HG02678 (cell line): ENCODE measurements around the gene DDIT3.
"Not testable (repeated sequence)": the region's sequence is repeated elsewhere in the genome, so short reads cannot be mapped to it uniquely, and the experiment has no call there.

Experiments
- ATAC-seq: cut with Tn5 transposase; IDR thresholded peaks from one replicate; pipeline ENCODE4 v1.9.1; 2021; ENCODE audit warnings: mild to moderate bottlenecking, moderate library complexity; ENCODE audit not compliant: unreplicated experiment

The DDIT3 gene

DNA sequence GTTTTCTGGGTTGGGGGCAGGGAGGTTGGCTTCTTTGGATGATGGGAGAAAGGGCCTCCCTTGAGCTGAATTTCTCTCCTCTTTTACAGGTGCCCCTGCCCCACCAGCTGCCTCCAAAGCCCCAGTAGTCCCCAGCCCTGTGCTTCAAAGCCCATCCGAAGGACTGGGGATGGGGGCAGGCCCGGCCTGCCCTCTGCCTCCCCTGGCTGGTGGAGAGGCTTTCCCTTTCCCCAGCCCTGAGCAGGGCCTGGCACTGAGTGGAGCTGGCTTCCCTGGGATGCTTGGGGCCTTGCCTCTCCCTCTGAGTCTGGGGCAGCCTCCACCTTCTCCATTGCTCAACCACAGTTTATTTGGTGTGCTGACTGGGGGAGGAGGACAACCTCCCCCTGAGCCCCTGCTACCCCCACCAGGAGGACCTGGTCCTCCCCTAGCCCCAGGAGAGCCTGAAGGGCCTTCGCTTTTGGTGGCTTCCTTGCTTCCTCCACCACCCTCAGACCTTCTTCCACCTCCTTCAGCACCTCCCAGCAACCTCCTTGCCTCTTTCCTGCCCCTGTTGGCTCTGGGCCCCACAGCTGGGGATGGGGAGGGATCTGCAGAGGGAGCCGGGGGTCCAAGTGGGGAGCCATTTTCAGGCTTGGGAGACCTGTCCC, 6.3 kb upstream of the DDIT3 start:
- no peak for ATAC-seq

DNA sequence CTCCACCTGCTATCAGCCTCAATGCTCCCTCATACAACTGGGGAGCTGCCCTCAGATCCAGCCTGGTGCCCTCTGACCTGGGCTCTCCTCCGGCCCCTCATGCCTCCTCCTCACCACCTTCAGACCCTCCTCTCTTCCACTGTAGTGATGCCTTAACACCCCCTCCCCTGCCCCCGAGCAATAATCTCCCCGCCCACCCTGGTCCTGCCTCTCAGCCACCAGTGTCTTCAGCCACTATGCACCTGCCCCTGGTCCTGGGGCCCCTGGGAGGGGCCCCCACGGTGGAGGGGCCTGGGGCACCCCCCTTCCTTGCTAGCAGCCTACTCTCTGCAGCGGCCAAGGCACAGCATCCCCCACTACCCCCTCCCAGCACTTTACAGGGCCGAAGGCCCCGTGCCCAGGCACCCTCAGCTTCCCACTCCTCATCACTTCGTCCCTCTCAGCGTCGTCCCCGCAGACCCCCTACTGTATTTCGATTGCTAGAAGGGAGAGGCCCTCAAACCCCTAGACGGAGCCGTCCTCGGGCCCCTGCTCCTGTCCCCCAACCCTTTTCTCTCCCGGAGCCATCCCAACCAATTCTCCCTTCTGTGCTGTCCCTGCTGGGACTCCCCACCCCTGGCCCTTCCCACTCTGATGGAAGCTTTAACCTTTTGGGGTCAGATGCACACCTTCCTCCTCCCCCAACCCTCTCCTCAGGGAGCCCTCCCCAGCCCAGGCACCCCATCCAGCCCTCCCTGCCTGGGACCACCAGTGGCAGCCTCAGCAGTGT, 5.5 kb upstream of the DDIT3 start:
- no peak for ATAC-seq

DNA sequence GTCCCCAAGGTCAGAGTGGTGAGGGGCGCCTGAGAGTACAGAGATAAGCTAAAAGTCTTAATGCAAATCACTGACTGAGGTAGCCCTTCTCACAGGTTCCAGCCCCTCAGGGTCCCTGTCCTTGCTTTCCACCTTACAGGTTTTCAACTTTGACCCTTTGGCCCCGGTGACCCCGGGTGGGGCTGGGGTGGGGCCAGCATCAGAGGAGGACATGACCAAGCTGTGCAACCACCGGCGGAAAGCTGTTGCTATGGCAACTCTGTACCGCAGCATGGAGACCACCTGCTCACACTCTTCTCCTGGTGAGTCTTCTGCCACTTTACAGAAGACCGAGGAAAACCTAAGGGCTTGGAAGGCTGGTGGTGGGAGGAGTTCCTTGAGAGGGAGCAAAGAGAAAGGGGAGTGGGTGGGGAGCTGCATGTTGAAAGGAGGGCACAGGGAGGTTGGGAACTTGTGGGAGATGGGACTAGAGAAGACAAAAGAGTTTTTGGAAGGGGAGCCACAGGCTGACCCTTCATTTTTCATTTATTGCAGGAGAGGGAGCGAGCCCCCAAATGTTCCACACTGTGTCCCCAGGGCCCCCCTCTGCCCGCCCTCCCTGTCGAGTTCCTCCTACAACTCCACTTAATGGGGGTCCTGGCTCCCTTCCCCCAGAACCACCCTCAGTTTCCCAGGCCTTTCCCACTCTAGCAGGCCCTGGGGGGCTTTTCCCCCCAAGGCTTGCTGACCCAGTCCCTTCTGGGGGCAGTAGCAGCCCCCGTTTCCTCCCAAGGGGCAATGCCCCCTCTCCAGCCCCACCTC, 4.7 kb upstream of the DDIT3 start:
- no peak for ATAC-seq

DNA sequence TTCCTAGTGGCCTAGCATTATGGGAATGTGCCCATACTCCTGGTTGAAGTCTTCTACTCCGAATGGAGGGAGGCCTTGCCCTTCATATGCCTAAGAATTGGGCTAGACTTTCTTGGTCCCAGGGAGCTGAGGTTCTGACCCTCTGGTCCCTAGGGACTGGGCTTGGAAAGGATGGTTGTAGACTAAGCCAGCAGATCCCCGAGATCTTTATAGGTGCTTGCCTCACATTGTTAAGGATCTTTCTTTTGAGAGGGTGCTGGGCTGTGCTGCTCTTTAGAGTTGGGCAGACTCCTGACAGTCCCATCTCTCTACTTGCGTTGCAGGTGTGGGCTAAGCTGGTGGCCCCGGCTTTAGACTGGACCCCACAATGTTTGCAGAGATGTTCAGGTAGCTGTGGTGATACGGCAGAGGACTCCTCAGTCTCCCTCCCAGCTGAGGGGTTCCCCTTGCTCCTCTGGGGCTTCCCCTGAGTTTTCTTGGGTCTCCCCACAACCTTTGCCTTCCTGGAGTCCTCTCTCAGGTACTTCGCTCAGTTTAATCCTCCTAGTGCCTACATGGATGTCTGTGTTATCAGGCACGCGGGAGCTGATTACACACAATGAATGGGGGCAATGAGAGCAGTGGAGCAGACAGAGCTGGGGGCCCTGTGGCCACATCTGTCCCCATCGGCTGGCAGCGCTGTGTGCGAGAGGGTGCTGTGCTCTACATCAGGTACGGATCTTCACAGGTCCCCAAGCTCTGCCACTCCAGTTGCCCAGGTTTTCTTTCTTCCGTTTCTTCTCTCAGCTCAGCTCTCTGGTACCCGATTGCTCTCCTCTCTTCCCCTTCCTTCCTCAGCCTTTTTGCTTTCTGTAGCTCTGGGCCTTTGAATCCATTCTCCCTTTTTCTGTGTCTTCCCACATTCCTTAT, 3.6 kb upstream of the DDIT3 start:
- ATAC-seq, result no peak

DNA sequence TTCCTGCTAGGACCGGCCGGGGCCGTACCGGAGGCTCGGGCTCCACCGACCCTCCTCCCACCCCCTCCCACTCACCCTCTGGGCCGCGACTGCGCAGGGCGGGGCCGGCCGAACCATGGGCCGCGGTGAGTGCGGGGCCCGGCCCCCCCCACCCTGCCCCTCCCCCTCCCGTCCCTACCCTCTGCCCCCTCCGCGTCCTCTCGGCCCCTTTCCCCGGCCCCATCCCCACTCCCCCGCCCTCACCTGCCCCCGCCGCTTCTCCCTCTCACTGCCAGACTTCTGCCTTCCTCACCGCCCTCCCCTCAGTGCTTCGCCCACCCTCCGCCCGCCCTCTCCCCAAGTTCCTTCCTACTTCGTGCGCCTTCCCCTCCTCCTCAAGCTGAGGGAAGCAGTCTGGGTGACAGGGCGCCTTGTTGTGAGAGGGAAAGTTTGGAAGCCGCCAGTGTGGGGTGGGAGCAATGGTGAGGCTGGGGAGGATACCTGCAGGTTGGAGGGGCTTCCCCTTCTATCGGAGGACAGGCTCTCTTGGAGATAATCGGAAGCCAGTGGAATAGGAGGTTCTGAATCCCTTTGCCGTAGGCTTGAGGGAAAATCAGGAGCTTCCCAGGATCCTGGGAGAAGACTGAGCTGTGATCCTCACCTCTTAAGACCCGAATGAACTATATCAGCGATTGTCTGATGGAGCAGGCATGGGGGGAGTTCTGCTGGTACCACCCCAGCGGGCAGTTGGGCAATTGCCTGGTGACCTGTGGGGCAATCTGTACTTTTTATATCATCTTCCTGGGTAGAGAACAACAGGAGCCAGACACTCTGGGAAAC, 2.8 kb upstream of the DDIT3 start:
- ATAC-seq, result no peak

DNA sequence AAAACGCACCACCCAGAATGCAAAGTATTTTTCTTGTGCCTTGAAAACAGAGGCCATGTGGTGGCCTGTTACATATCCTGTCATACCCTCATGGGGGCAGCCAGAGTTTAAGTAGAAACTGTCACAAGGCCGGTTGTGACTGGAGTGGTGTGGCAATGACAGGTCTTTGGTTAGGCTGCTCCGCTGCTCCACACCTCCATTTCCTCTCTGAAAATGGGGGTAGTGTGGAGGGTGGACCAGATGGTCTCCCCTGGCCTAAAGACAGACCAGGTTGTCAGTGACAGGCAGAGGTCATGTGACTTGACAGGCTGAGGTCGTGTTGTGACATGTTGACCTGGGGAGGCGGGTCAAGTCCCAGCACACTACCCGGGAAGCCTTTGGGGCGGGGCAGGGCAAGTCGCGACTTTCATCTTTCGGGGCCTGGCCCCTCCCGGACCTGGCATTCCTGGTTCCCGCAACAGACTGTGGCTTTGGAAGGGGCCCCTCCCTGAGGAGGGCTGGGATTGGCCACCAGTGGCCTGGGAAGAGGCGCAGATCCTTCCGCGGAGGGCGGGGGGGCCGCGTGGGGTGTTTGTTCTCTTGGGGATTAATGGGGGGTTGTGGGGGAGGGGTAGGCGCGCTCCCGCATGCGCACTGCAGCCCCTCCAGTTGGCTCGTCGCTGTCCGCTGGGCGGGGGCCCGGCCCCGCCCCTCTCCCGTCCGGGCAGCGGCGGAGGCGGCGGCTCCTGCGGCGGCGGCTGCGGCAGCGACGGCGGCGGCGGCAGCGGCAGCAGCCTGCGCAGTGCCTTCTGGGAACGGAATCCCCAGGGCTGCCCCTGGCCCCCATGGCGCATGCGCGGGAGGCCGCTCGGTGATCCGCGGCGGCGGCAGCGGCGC, 1.9 kb upstream of the DDIT3 start, which contains the start of gene MBD6:
TSS of gene MBD6 (plus strand) at position 814 of the 876 bp plus-strand sequence. CDS start 1,480 bp downstream, outside the sequence.
- peak; percentile 37 for ATAC-seq

DNA sequence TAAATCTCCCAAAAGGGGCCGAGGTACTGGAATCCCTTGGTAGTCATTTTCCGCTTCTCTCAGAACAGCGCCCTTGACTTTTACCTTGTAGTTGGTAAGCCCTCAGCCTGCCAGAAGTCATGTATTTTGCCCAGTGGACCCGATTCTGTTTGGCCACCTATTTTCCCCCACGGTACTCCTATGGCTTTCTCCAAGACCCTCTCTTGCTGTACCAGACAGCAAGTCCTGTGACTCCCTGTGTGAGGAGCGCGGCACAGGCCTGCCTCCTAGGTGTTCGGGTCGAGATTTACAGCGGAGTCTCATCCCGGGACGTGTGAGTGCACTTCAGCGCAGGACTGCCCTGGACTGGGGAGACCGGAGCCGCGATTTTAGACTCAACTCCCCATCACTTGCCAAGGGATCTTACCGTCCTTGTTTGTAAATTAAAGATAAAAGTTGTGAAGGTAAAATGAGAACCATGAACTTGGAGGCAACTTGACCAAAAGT, 1.3 kb upstream of the DDIT3 start:
- ATAC-seq, result no peak

DNA sequence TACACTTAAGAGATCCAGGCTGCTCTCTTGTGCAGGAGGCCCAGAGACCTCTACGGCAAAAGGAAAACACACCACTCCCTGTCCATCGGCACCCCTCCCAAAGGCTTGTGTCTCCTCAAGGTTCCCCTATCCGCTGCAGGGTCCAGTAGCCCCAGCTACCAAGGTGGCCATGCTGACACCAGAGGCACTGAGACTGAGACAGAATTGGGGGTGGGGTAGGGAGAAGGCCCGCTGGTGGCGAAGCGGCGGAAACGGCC, 590 bp downstream of the DDIT3 start:
- no peak for ATAC-seq

DNA sequence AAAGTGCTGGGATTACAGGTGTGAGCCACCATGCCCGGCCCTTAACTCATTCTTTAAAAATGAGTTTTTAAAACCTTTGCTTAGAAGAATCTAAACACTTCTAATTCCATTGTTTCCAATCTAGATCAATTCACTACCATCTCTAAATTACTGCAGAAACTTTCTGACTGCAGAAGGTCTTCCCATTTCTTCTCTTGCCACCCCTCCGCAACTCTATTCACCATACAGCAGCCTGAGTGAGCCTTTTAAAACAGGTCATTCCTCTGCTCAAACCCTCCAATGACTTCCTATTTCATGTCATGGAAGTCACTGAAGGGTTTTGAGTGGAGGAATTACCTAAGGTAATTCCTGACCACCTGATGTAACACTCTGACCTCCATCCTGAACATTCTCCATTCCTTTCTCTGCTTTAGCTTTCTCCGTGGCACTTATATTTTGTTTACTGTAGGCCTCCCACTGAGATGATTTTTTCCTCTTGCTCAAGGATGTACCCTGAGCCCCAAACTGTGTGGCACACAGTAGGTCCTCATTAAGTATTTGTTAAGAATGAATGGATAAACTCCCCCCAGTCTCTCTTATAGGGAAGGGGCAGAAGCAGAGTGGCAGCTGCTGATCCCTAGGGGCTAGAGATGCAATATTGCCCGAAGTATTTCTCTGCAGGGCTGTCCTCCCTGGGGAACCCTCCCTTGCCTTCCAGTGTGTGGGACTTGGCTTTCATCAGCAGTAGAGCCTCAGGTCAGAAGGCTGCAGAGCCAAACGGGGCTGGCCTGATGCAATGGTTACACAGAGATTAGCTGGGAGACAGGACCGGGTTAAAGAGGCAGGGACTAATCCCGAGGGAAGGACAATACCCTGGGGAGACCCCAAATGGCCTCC, 1.2 kb downstream of the DDIT3 start:
- no peak for ATAC-seq

DNA sequence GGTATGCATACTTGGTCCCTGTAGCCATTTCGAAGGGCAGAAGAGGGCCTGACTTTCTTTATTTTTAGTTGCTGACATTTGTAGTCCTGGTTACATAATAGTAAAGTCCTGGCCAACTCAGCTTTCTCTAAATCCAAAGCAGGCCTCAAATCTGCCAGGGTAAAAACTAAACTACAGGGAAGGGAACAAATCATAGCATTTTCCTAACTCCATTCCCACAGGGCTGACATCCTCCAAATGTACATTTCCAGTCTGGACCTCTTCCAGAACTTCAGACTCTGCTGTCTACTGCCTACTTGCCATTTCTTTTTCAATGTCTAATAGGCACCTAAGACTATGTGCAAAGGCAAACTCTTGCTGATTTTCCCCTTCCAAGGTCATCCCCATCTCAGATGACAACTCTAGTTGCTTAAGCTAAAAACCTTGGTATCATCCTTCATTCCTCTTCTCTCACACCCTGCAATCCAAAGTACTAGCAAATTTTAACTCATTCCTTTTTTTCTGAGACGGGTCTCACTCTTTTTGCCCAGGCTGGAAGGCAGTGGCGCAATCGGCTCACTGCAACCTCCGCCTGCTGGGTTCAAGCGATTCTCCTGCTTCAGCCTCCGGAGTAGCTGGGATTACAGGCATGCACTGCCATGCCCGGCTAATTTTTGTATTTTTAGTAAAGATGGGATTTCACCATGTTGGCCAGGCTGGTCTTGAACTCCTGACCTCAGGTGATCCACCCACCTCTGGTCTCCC, 2.0 kb downstream of the DDIT3 start:
- ATAC-seq, result no peak

DNA sequence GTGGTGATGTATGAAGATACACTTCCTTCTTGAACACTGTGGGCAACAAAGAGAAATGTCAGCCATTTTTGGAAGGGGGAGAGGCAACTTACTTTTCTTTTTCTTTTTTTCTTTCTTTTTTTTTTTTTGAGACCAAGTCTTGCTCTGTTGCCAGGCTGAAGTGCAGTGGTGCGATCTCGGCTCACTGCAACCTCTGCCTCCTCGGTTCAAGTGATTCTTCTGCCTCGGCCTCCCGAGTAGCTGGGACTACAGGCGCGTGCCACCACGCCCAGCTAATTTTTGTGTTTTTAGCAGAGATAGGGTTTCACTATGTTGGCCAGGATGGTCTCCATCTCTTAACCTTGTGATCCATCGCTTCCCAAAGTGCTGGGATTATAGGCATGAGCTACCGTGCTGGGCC, 2.6 kb downstream of the DDIT3 start:
- not testable (repeated sequence) for ATAC-seq

DNA sequence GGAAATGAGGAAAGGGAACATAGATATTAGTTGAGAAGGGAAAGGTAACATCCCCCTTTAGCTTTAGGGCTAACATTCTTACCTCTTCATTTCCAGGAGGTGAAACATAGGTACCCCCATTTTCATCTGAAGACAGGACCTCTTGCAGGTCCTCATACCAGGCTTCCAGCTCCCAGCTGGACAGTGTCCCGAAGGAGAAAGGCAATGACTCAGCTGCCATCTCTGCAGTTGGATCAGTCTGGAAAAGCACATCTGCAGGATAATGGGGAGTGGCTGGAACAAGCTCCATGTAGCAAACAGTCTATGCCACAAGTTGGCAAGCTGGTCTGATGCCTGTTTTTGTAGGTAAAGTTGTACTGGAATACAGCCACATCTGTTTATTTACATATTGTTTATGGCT, 3.1 kb downstream of the DDIT3 start:
- ATAC-seq, result no peak

DNA sequence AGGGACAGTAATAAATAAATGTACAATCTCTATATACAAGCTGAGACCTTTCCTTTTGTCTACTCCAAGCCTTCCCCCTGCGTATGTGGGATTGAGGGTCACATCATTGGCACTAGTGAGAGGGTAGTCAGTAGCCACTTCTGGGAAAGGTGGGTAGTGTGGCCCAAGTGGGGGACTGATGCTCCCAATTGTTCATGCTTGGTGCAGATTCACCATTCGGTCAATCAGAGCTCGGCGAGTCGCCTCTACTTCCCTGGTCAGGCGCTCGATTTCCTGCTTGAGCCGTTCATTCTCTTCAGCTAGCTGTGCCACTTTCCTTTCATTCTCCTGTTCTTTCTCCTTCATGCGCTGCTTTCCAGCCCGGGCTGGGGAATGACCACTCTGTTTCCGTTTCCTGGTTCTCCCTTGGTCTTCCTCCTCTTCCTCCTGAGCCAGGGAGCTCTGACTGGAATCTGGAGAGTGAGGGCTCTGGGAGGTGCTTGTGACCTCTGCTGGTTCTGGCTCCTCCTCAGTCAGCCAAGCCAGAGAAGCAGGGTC, 3.6 kb downstream of the DDIT3 start:
- no peak for ATAC-seq

DNA sequence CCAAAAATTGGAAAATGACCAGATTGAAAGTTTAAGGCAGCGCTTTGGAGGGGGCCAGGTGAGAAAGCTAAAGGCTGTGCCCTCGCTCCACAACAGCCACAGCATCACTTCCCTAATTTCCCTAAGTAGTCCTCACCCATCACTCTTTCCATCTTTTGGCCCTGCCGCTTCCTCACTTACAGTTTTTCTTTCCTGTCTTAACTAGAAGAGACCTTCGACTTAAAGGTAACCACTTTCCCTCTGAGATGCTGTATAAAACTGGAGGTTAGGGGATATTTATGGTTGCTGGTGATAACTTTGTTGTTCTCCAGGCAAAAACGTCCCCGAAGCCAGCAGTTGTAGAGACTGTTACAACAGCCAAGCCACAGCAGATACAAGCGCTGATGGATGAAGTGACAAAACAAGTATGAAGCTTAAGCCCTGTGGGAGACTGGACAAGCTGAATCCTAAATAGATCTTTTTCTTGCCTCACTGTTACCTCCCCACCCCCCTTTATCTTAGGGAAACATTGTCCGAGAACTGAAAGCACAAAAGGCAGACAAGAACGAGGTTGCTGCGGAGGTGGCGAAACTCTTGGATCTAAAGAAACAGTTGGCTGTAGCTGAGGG, 4.3 kb downstream of the DDIT3 start:
- ATAC-seq, result no peak

DNA sequence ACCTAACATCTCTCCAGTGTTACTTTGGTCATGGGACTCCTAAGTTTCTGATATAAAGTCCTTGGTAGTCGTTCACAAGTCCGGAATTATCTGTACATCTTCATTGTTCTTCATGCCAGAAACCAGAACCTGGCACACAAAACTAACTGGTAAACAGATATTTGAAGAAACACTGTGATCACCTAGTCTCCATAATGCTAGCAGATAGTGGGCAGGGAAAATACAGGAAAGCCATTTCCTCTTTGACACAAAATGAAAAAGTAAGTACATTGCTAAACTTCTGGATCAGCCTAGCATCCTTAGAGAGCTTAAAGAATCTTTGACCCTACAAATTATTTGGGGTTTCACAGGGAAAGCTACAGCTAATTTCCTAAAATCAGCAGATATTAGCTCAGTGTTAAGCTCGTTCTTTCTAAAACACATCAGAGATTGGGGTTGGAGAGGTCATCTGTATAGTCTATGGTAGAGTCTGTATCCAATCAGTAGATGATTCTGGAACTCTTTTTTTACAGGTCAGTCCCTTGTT, 4.8 kb downstream of the DDIT3 start:
- ATAC-seq, result no peak

DNA sequence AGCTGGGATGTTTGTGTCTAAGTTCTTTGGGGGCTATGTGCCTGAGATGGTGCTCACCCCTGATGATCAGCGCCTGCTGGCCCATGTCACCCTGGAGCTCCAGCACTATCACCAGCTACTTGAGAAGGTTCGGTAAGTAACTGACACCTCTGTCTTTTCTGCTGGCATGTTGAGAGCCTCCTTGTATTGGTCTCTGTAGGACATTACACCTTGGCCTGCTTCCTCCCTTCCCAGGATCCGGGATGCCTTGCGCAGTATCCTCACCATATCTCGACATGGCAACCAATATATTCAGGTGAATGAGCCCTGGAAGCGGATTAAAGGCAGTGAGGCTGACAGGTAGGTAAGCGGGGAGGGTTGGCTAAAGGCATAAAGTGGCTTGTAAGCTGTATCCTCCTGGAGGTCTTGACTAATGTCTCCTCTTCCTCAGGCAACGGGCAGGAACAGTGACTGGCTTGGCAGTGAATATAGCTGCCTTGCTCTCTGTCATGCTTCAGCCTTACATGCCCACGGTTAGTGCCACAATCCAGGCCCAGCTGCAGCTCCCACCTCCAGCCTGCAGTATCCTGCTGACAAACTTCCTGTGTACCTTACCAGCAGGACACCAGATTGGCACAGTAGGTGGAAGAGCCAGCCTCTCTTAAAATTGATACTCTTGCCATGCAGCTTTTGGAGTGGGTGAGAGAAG, 5.5 kb downstream of the DDIT3 start:
- ATAC-seq, result no peak
